Measurements from ENCODE around the gene CHMP2A. TPM values are rescaled to one million over a fixed set of nuclear protein-coding genes. Genes with fewer than 3 reads are reported as not detected.

Gene CHMP2A
- total and polyA plus RNA-seq, 2 of the 13 experiments (the other 11 are each of a cell fraction or from before 2014, with no cell fraction given) = 49.7 to 55.0 TPM

DNA sequence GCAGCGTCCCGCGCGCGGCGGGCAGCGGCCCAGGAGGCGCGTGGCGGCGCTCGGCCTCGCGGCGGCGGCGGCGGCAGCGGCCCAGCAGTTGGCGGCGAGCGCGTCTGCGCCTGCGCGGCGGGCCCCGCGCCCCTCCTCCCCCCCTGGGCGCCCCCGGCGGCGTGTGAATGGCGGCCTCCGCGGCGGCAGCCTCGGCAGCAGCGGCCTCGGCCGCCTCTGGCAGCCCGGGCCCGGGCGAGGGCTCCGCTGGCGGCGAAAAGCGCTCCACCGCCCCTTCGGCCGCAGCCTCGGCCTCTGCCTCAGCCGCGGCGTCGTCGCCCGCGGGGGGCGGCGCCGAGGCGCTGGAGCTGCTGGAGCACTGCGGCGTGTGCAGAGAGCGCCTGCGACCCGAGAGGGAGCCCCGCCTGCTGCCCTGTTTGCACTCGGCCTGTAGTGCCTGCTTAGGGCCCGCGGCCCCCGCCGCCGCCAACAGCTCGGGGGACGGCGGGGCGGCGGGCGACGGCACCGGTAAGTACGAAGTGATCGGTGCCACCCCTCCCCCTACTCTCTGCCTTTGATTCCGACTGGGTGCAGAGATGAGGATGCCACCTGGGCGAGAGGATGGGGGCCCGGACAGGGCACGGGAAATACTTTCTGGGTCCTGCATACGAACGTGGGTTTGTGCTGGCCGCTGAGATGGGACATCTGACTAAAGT, 10.2 kb downstream of the CHMP2A start (continued):
- TF ChIP-seq ARNTL (CRISPR knock-in tag; IDR thresholded peaks at IDR 0.05) (no peak), HOXA9 (CRISPR knock-in tag; IDR thresholded peaks at IDR 0.05; ENCODE audit: borderline replicate concordance) (0 out of 2 replicates have a peak, but pooled peaks have one; percentile 63), ZNF670 (CRISPR knock-in tag; IDR thresholded peaks at IDR 0.05; ENCODE audit: borderline replicate concordance) (no peak), GATAD1 (CRISPR knock-in tag; IDR thresholded peaks at IDR 0.05) (no peak), ZSCAN20 (CRISPR knock-in tag; IDR thresholded peaks at IDR 0.05; ENCODE audit: borderline replicate concordance) (peak; percentile 17; the same call in 1 of the 2 replicates), RNF2 (conservative IDR thresholded peaks at IDR 0.05; ENCODE audit: low read depth) (0 out of 2 replicates have a peak, but pooled peaks have one; percentile 58), PAX8 (CRISPR knock-in tag; IDR thresholded peaks at IDR 0.05; ENCODE audit: borderline replicate concordance) (no peak), ZNF354B (CRISPR knock-in tag; IDR thresholded peaks at IDR 0.05) (no peak), ZNF567 (CRISPR knock-in tag; IDR thresholded peaks at IDR 0.05; ENCODE audit: borderline replicate concordance) (no peak), IRX3 (CRISPR knock-in tag; IDR thresholded peaks at IDR 0.05; ENCODE audit: borderline replicate concordance, low read depth) (0 out of 2 replicates have a peak, but pooled peaks have one; percentile 10), RXRB (CRISPR knock-in tag; IDR thresholded peaks at IDR 0.05; ENCODE audit: borderline replicate concordance) (no peak), EEA1 (CRISPR knock-in tag; IDR thresholded peaks at IDR 0.05; ENCODE audit: borderline replicate concordance) (no peak), ARNT2 (CRISPR knock-in tag; IDR thresholded peaks at IDR 0.05; ENCODE audit: low read depth) (no peak; the same call in 1 of the 2 replicates), TP53 (CRISPR knock-in tag; conservative IDR thresholded peaks at IDR 0.05) (no peak), POLR2A (IDR thresholded peaks at IDR 0.05; ENCODE audit: insufficient read depth in 1 of 2, low read depth in 2 of 2, low read length in 2 of 2) (0 out of 4 replicates have a peak, but pooled peaks of 1 of the 2 experiments have one; percentile 9), ZSCAN12 (CRISPR knock-in tag; IDR thresholded peaks at IDR 0.05) (no peak), FOSL2 (CRISPR knock-in tag; IDR thresholded peaks at IDR 0.05) (no peak), YY1 (IDR thresholded peaks at IDR 0.05; ENCODE audit: insufficient read depth, insufficient replicate concordance, low read depth, low read length) (peak; percentile 85)
- TF ChIP-seq, protein P1, sequence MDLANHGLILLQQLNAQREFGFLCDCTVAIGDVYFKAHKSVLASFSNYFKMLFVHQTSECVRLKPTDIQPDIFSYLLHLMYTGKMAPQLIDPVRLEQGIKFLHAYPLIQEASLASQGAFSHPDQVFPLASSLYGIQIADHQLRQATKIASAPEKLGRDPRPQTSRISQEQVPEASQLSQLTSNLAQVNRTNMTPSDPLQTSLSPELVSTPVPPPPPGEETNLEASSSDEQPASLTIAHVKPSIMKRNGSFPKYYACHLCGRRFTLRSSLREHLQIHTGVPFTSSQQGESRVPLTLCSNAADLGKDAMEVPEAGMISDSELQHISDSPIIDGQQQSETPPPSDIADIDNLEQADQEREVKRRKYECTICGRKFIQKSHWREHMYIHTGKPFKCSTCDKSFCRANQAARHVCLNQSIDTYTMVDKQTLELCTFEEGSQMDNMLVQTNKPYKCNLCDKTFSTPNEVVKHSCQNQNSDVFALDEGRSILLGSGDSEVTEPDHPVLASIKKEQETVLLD (CRISPR knock-in tag; IDR thresholded peaks at IDR 0.05; ENCODE audit: low read depth) = peak; percentile 42
- TF ChIP-seq, protein P2, sequence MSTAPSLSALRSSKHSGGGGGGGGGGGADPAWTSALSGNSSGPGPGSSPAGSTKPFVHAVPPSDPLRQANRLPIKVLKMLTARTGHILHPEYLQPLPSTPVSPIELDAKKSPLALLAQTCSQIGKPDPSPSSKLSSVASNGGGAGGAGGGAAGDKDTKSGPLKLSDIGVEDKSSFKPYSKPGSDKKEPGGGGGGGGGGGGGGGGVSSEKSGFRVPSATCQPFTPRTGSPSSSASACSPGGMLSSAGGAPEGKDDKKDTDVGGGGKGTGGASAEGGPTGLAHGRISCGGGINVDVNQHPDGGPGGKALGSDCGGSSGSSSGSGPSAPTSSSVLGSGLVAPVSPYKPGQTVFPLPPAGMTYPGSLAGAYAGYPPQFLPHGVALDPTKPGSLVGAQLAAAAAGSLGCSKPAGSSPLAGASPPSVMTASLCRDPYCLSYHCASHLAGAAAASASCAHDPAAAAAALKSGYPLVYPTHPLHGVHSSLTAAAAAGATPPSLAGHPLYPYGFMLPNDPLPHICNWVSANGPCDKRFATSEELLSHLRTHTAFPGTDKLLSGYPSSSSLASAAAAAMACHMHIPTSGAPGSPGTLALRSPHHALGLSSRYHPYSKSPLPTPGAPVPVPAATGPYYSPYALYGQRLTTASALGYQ (CRISPR knock-in tag; IDR thresholded peaks at IDR 0.05) = no peak
- TF ChIP-seq, protein P3, sequence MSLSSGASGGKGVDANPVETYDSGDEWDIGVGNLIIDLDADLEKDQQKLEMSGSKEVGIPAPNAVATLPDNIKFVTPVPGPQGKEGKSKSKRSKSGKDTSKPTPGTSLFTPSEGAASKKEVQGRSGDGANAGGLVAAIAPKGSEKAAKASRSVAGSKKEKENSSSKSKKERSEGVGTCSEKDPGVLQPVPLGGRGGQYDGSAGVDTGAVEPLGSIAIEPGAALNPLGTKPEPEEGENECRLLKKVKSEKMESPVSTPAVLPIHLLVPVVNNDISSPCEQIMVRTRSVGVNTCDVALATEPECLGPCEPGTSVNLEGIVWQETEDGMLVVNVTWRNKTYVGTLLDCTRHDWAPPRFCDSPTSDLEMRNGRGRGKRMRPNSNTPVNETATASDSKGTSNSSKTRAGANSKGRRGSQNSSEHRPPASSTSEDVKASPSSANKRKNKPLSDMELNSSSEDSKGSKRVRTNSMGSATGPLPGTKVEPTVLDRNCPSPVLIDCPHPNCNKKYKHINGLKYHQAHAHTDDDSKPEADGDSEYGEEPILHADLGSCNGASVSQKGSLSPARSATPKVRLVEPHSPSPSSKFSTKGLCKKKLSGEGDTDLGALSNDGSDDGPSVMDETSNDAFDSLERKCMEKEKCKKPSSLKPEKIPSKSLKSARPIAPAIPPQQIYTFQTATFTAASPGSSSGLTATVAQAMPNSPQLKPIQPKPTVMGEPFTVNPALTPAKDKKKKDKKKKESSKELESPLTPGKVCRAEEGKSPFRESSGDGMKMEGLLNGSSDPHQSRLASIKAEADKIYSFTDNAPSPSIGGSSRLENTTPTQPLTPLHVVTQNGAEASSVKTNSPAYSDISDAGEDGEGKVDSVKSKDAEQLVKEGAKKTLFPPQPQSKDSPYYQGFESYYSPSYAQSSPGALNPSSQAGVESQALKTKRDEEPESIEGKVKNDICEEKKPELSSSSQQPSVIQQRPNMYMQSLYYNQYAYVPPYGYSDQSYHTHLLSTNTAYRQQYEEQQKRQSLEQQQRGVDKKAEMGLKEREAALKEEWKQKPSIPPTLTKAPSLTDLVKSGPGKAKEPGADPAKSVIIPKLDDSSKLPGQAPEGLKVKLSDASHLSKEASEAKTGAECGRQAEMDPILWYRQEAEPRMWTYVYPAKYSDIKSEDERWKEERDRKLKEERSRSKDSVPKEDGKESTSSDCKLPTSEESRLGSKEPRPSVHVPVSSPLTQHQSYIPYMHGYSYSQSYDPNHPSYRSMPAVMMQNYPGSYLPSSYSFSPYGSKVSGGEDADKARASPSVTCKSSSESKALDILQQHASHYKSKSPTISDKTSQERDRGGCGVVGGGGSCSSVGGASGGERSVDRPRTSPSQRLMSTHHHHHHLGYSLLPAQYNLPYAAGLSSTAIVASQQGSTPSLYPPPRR (CRISPR knock-in tag; IDR thresholded peaks at IDR 0.05; ENCODE audit: borderline replicate concordance) = no peak
- TF ChIP-seq, protein P4, sequence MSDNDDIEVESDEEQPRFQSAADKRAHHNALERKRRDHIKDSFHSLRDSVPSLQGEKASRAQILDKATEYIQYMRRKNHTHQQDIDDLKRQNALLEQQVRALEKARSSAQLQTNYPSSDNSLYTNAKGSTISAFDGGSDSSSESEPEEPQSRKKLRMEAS (IDR thresholded peaks at IDR 0.05) = peak; percentile 14; the same call in 1 of the 2 replicates
